Hematopoietic multipotent progenitor cell treated with erythropoietin and hydrocortisone succinate and interleukin-3 and kit ligand, for 4 days (in vitro differentiated cells): ENCODE results near the gene SOCS6.
"Not testable (repeated sequence)": the region's sequence is repeated elsewhere in the genome, so short reads cannot be mapped to it uniquely, and the experiment has no call there.

Experiments
- DNase-seq: peaks from one replicate; pipeline ENCODE4 v3.0.0-alpha.2; 2015

The SOCS6 gene

GRCh38 chr18:70324897-70325296 lies 36.1 kb downstream of the SOCS6 start:
- DNase-seq = no peak

- no peak for DNase-seq
These were observed 37.4 kb downstream of the SOCS6 start for GRCh38 chr18:70326255-70326654.

GRCh38 chr18:70328169-70328568 lies 39.3 kb downstream of the SOCS6 start:
- no peak for DNase-seq

GRCh38 chr18:70329071-70329470 lies 40.2 kb downstream of the SOCS6 start:
- DNase-seq = no peak

- DNase-seq = no peak
These were observed 42.0 kb downstream of the SOCS6 start for GRCh38 chr18:70330887-70331286.

GRCh38 chr18:70331456-70332097 lies 42.7 kb downstream of the SOCS6 start:
- no peak for DNase-seq

GRCh38 chr18:70332694-70333093 lies 43.8 kb downstream of the SOCS6 start:
- no peak for DNase-seq

GRCh38 chr18:70333316-70333715 lies 44.5 kb downstream of the SOCS6 start:
- DNase-seq = no peak

- DNase-seq = no peak
These were observed 44.9 kb downstream of the SOCS6 start for GRCh38 chr18:70333757-70334156.

- no peak for DNase-seq
These were observed 45.4 kb downstream of the SOCS6 start for GRCh38 chr18:70334264-70334663.

- no peak for DNase-seq
These were observed 46.0 kb downstream of the SOCS6 start for GRCh38 chr18:70334728-70335329.

GRCh38 chr18:70335892-70336726 lies 47.3 kb downstream of the SOCS6 start:
- no peak for DNase-seq

- DNase-seq = peak; percentile 52
These were observed 48.5 kb downstream of the SOCS6 start for GRCh38 chr18:70337139-70337972.

GRCh38 chr18:70338890-70339289 lies 50.0 kb downstream of the SOCS6 start:
- DNase-seq = no peak

- DNase-seq = no peak
These were observed 51.1 kb downstream of the SOCS6 start for GRCh38 chr18:70339915-70340314.

- peak; percentile 6 for DNase-seq
These were observed 59.6 kb downstream of the SOCS6 start for GRCh38 chr18:70348481-70348880.

- no peak for DNase-seq
These were observed 60.5 kb downstream of the SOCS6 start for GRCh38 chr18:70349316-70349715.

- DNase-seq = no peak
These were observed 65.2 kb downstream of the SOCS6 start for GRCh38 chr18:70354080-70354479.

GRCh38 chr18:70354771-70355170 lies 65.9 kb downstream of the SOCS6 start:
- no peak for DNase-seq

- DNase-seq = no peak
These were observed 67.0 kb downstream of the SOCS6 start for GRCh38 chr18:70355620-70356385.

GRCh38 chr18:70358105-70358406 lies 69.2 kb downstream of the SOCS6 start:
- DNase-seq = not testable (repeated sequence)

- no peak for DNase-seq
These were observed 70.2 kb downstream of the SOCS6 start for GRCh38 chr18:70359071-70359470.

GRCh38 chr18:70362258-70362657 lies 73.4 kb downstream of the SOCS6 start:
- DNase-seq = no peak
